Skeletal muscle satellite cell (primary cell): Measurements from ENCODE around the gene PHPT1. TPM values are rescaled to one million over a fixed set of nuclear protein-coding genes. Genes with fewer than 3 reads are reported as not detected.
A peak's percentile ranks its signal among the peaks of the same experiment; 100 is the strongest.
"Not testable (repeated sequence)": the region's sequence is repeated elsewhere in the genome, so short reads cannot be mapped to it uniquely, and the experiment has no call there.

ENCODE experiments used
- H3K27me3 ChIP-seq: 2 replicates; pipeline ENCODE4 v1.7.0; 2013; ENCODE audit warnings: low read length; ENCODE audit not compliant: control insufficient read depth, insufficient read depth
- H3K36me3 ChIP-seq: 2 replicates; pipeline ENCODE4 v1.7.0; 2013; ENCODE audit warnings: mild to moderate bottlenecking, control low read depth, low read length; ENCODE audit not compliant: insufficient read depth
- H3K4me1 ChIP-seq: 2 replicates; pipeline ENCODE4 v1.7.0; 2013; ENCODE audit warnings: low read length; ENCODE audit not compliant: control insufficient read depth, insufficient read depth
- H3K4me2 ChIP-seq: 2 replicates; pipeline ENCODE4 v1.7.0; 2013; ENCODE audit warnings: mild to moderate bottlenecking, low read length
- H3K4me3 ChIP-seq: 2 replicates; pipeline ENCODE4 v1.7.0; 2013; ENCODE audit warnings: low read length
- H3K9ac ChIP-seq: 2 replicates; pipeline ENCODE4 v1.7.0; 2013; ENCODE audit warnings: mild to moderate bottlenecking, low read depth, low read length, moderate library complexity
- H3K9me3 ChIP-seq: replicated peaks from 2 replicates; pipeline ENCODE4 v1.7.0; 2013; ENCODE audit warnings: mild to moderate bottlenecking, control low read depth, low read length
- total RNA-seq: library from RNA; depleted of rRNA; stranded (reverse); fragments of >200 nt; gene quantifications from 2 replicates; pipeline ENCODE4 v1.2.3, GENCODE V29; 2012; rRNA removed

The PHPT1 gene
- 63.6 and 65.7 TPM in 2 replicates for total RNA-seq

- Histone ChIP-seq H3K4me2 (peak within 1 kb of the TSS; percentile 100), H3K4me1 (peaks cover 19% of the 10 kb centered on the region), H3K36me3 (peaks cover 9% of the 10 kb centered on the region), H3K4me3 (peak within 1 kb of the TSS; percentile 98), H3K9ac (peak within 1 kb of the TSS; percentile 86), H3K9me3 (no peaks in the 10 kb centered on the region), H3K27me3 (peaks cover 4% of the 10 kb centered on the region)
These were observed at the start of gene PHPT1 for GRCh38 chr9:136849038-136849959. Gene PHPT1, plus strand, starts transcription at chr9:136849409. Its CDS starts 22 bp downstream, at chr9:136849431.

- Histone ChIP-seq H3K4me1 (peaks cover 5% of the 10 kb centered on the region), H3K9ac (no peak overlapping the region), H3K36me3 (no peaks in the 10 kb centered on the region), H3K4me2 (peak overlapping the region; percentile 65), H3K4me3 (no peak overlapping the region), H3K27me3 (peaks cover 46% of the 10 kb centered on the region), H3K9me3 (no peaks in the 10 kb centered on the region)
These were observed 49.2 kb upstream of the PHPT1 start for GRCh38 chr9:136799854-136800657.

GRCh38 chr9:136802321-136802720 lies 46.9 kb upstream of the PHPT1 start:
- peaks cover 38% of the 10 kb centered on the region for H3K27me3 ChIP-seq

GRCh38 chr9:136803009-136803550 lies 46.1 kb upstream of the PHPT1 start:
- H3K9ac ChIP-seq, H3K4me2 ChIP-seq, H3K9me3 ChIP-seq, H3K4me3 ChIP-seq, H3K36me3 ChIP-seq: not testable (repeated sequence)
- peaks cover 13% of the 10 kb centered on the region for H3K4me1 ChIP-seq
- peaks cover 36% of the 10 kb centered on the region for H3K27me3 ChIP-seq

More at GRCh38 chr9:136802321-136802720, 46.9 kb upstream of the PHPT1 start:
- H3K4me3 ChIP-seq = no peak overlapping the region
- H3K4me2 ChIP-seq = no peak overlapping the region
- H3K9ac ChIP-seq = no peak overlapping the region
- no peaks in the 10 kb centered on the region for H3K9me3 ChIP-seq
- H3K4me1 ChIP-seq = peaks cover 13% of the 10 kb centered on the region
- H3K36me3 ChIP-seq = no peaks in the 10 kb centered on the region

- Histone ChIP-seq H3K36me3 (no peaks in the 10 kb centered on the region), H3K4me1 (peaks cover 14% of the 10 kb centered on the region), H3K4me3 (no peak overlapping the region), H3K4me2 (no peak overlapping the region), H3K9me3 (no peaks in the 10 kb centered on the region), H3K27me3 (peaks cover 33% of the 10 kb centered on the region), H3K9ac (no peak overlapping the region)
These were observed 45.4 kb upstream of the PHPT1 start for GRCh38 chr9:136803551-136804508.

GRCh38 chr9:136804509-136805206 lies 44.6 kb upstream of the PHPT1 start:
- no peak overlapping the region for H3K4me3 ChIP-seq
- H3K9ac ChIP-seq = no peak overlapping the region
- H3K36me3 ChIP-seq = no peaks in the 10 kb centered on the region
- no peaks in the 10 kb centered on the region for H3K9me3 ChIP-seq
- no peak overlapping the region for H3K4me2 ChIP-seq
- H3K27me3 ChIP-seq = peaks cover 25% of the 10 kb centered on the region
- H3K4me1 ChIP-seq = peaks cover 20% of the 10 kb centered on the region

GRCh38 chr9:136805207-136805740 lies 43.9 kb upstream of the PHPT1 start:
- Histone ChIP-seq H3K4me2 (no peak overlapping the region), H3K9me3 (no peaks in the 10 kb centered on the region), H3K4me1 (peaks cover 21% of the 10 kb centered on the region), H3K4me3 (no peak overlapping the region), H3K9ac (no peak overlapping the region), H3K27me3 (peaks cover 21% of the 10 kb centered on the region), H3K36me3 (no peaks in the 10 kb centered on the region)

GRCh38 chr9:136806067-136806466 lies 43.1 kb upstream of the PHPT1 start:
- peaks cover 21% of the 10 kb centered on the region for H3K4me1 ChIP-seq
- no peaks in the 10 kb centered on the region for H3K9me3 ChIP-seq
- no peak overlapping the region for H3K9ac ChIP-seq
- no peak overlapping the region for H3K4me3 ChIP-seq
- H3K27me3 ChIP-seq = peaks cover 13% of the 10 kb centered on the region
- H3K4me2 ChIP-seq = peak overlapping the region; percentile 35
- H3K36me3 ChIP-seq = peaks cover 5% of the 10 kb centered on the region

GRCh38 chr9:136806631-136807201 lies 42.5 kb upstream of the PHPT1 start:
- peak overlapping the region; percentile 93 for H3K9ac ChIP-seq
- H3K9me3 ChIP-seq = no peaks in the 10 kb centered on the region
- peaks cover 21% of the 10 kb centered on the region for H3K4me1 ChIP-seq
- peaks cover 5% of the 10 kb centered on the region for H3K36me3 ChIP-seq
- peaks cover 9% of the 10 kb centered on the region for H3K27me3 ChIP-seq
- H3K4me3 ChIP-seq = peak overlapping the region; percentile 87
- peak overlapping the region; percentile 100 for H3K4me2 ChIP-seq
